ENCODE data around the gene CCM2L. TPM values are rescaled to one million over a fixed set of nuclear protein-coding genes. Genes with fewer than 3 reads are reported as not detected.

CCM2L gene
- total RNA-seq, 4 donors from 2014 or later = 0.65 to 4.4 (median 2.5) TPM

DNA sequence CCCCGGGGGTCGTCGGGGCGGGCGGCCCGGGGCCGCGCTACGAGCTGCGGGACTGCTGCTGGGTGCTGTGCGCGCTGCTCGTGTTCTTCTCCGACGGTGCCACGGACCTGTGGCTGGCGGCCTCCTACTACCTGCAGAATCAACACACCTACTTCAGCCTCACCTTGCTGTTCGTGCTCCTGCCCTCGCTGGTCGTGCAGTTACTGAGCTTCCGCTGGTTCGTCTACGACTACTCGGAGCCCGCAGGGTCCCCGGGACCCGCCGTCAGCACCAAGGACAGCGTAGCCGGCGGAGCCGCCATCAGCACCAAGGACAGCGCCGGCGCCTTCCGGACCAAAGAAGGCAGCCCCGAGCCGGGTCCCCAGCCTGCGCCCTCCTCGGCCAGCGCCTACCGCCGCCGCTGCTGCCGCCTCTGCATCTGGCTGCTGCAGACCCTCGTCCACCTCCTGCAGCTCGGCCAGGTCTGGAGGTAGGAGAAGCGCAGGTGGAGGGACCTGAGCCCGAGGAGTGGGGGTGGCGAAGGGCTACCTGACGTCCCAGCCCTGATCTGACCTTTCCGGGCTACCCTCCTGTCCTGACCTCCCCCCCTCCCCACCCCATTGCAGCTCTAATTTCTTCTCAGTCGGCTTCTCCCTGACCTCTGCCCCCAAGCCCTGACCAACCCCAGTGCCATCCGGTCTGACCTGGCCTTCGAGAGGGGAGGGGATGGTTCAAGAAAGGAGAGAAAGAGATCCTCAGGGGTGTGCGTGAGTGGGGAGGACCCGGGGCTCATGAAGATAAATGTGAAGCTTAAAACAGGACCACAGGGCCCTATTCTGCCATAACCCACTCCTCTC, 41.7 kb upstream of the CCM2L start:
- TF ChIP-seq, protein P1, sequence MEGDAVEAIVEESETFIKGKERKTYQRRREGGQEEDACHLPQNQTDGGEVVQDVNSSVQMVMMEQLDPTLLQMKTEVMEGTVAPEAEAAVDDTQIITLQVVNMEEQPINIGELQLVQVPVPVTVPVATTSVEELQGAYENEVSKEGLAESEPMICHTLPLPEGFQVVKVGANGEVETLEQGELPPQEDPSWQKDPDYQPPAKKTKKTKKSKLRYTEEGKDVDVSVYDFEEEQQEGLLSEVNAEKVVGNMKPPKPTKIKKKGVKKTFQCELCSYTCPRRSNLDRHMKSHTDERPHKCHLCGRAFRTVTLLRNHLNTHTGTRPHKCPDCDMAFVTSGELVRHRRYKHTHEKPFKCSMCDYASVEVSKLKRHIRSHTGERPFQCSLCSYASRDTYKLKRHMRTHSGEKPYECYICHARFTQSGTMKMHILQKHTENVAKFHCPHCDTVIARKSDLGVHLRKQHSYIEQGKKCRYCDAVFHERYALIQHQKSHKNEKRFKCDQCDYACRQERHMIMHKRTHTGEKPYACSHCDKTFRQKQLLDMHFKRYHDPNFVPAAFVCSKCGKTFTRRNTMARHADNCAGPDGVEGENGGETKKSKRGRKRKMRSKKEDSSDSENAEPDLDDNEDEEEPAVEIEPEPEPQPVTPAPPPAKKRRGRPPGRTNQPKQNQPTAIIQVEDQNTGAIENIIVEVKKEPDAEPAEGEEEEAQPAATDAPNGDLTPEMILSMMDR (IDR thresholded peaks at IDR 0.05) = no peak
- no peak for TF ChIP-seq POLR2A (IDR thresholded peaks at IDR 0.05)
- DNase-seq (ENCODE audit: low spot score in 2 of 2) = peak; percentile 29 to 89
- H3K4me3 ChIP-seq (ENCODE audit: low read depth, poor library complexity, severe bottlenecking) = no peak overlapping the region
- intact Hi-C loops (cut with DNase I; ENCODE audit: low total_unique reads) = no loop called here
- WGBS, 2 donors = 2 to 4% methylated on average over 23 to 47 of the region's 57 CpGs

DNA sequence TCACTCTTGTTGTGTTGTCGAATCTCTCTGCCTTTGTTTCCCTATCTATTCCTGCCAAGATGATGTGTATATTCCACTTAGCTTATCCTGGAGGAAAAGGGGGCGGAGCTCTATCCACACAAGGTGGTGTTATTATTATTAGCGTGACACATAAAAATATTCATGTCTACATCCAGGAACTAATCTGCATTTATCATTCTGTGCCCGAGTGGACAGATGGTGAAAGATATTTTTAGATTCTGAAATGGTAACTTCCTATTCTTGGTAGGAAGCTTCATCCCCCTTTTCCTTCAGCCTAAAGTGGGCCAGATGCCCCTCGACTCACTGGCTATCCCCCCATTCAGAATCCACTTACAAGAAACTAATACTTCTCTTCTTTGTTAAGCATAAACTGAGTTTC, 40.2 kb upstream of the CCM2L start:
- intact Hi-C loops (cut with DNase I; ENCODE audit: low total_unique reads) = no loop called here
- no peak for TF ChIP-seq POLR2A (IDR thresholded peaks at IDR 0.05)
- TF ChIP-seq, protein P1 (IDR thresholded peaks at IDR 0.05) = no peak
- no peak overlapping the region for H3K4me3 ChIP-seq (ENCODE audit: low read depth, poor library complexity, severe bottlenecking)
- DNase-seq (ENCODE audit: low spot score in 2 of 2) = no peak
- WGBS, 2 donors = 65 to 70% methylated on average over 5 of the region's 5 CpGs

DNA sequence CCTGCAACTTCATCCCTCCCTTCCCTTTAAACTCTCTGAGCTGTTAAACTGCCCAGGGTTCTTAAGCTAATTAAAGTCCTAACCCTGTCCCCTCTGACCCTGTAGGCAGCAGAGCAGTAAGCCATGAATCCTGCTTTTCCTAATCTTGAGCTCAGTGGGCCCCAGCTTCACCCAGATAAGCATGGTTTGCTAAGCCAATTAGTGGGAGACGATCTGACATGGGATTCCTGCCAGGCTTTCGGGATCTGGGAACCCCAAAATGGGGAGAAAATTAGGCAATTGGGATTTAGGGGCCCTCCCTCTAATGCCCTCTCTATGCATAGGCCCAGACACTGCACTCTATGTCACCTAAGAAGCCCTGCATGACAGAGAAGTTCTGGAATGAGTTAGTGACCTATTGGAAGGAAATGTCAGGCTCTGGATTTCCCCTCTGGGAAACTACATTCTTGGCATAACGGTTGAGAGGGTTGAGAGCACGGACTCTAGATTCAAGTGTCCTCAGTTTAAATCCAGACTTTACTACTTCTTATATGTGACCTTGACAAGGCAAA, 37.7 kb upstream of the CCM2L start:
- DNase-seq (ENCODE audit: low spot score in 2 of 2) = no peak
- intact Hi-C loops (cut with DNase I; ENCODE audit: low total_unique reads) = no loop called here
- 13 to 26% methylated on average over 4 of the region's 4 CpGs for WGBS, 2 donors
- no peak overlapping the region for H3K4me3 ChIP-seq (ENCODE audit: low read depth, poor library complexity, severe bottlenecking)
- TF ChIP-seq POLR2A (IDR thresholded peaks at IDR 0.05) = no peak
- TF ChIP-seq, protein P1 (IDR thresholded peaks at IDR 0.05) = no peak

DNA sequence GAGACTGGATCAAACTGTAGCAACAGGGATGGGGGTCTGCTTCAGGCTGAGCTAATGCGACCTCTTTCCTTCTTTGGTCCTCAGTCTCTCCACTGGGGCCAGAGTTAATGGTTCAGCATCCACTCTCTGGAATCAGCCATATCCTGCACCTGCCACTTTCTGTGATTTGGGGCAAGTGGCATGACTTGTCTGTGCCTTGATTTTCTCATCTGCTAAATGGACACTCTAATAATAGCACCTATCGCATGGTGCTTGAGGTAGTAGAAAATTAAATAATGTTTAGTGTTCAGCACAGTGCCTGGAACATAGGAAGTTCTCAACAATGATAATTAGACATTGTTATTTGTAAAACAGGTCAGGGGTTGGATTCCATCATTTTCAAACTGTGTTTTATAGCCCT, 35.9 kb upstream of the CCM2L start:
- DNase-seq (ENCODE audit: low spot score in 2 of 2) = no peak
- H3K4me3 ChIP-seq (ENCODE audit: low read depth, poor library complexity, severe bottlenecking) = no peak overlapping the region
- intact Hi-C loops (cut with DNase I; ENCODE audit: low total_unique reads) = no loop called here
- TF ChIP-seq, protein P1 (IDR thresholded peaks at IDR 0.05) = no peak
- TF ChIP-seq POLR2A (IDR thresholded peaks at IDR 0.05) = no peak
- WGBS, 2 donors = 89 to 90% methylated on average over 2 of the region's 2 CpGs

DNA sequence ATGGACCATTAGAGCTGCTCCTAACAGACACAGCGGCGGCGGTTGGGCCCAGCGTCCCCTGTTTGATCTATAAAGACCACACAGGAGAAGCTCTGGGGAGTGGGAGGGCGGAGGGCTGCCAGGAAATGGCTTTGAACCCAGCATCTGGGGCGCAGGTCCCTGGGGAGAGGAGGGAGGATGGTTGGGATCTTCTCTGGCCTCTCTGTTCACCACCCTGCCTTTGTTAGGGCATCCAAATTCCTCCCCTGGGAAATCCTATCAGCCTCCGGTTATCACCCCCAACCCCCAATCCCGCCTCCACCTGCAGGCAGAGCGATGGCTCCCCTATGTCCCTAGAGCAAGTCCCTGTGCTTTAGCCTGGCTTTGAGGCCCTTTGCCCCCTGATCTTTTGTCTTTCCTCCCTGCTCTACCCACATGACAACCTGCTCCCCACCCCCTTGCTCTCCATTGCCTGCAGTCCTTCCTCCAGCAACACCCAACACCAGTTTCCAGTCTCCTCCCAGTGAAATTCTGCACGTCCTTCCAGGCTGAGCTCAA, 35.2 kb upstream of the CCM2L start:
- intact Hi-C loops (cut with DNase I; ENCODE audit: low total_unique reads) = no loop called here
- 19 to 22% methylated on average over 10 of the region's 10 CpGs for WGBS, 2 donors
- no peak overlapping the region for H3K4me3 ChIP-seq (ENCODE audit: low read depth, poor library complexity, severe bottlenecking)
- TF ChIP-seq, protein P1 (IDR thresholded peaks at IDR 0.05) = no peak
- TF ChIP-seq POLR2A (IDR thresholded peaks at IDR 0.05) = no peak
- DNase-seq (ENCODE audit: low spot score in 2 of 2) = no peak

Data from lower leg skin (tissue), 4 donors.